Astrocyte (in vitro differentiated cells and primary cell): ENCODE results near the gene SAMD10. TPM values are rescaled to one million over a fixed set of nuclear protein-coding genes. Genes with fewer than 3 reads are reported as not detected.
A peak's percentile ranks its signal among the peaks of the same experiment; 100 is the strongest.

Experiments used
- DNase-seq: peaks from one replicate; pipeline ENCODE4 v3.0.0-alpha.2; 2010; ENCODE audit warnings: low read depth
- FAIRE-seq: peaks from 2 replicates; lab custom pipeline; 2011; peaks lifted over from hg19 to GRCh38; lab: Jason Lieb, UNC
- H2AFZ ChIP-seq: 2 replicates; pipeline ENCODE4 v1.6.0; 2012; ENCODE audit warnings: low read depth, low read length, inconsistent platforms
- H3K27ac ChIP-seq: 2 replicates; pipeline ENCODE4 v1.5.1; 2011; ENCODE audit warnings: low read depth, low read length, inconsistent platforms
- H3K27me3 ChIP-seq: 2 replicates; pipeline ENCODE4 v1.6.0; 2011; ENCODE audit warnings: low read length, inconsistent platforms; ENCODE audit not compliant: insufficient read depth
- H3K36me3 ChIP-seq: 2 replicates; pipeline ENCODE4 v1.5.1; 2011; ENCODE audit warnings: low read length, inconsistent platforms; ENCODE audit not compliant: insufficient read depth
- H3K4me1 ChIP-seq: 2 replicates; pipeline ENCODE4 v1.5.1; 2011; ENCODE audit warnings: low read length, inconsistent platforms; ENCODE audit not compliant: insufficient read depth
- H3K4me2 ChIP-seq: 2 replicates; pipeline ENCODE4 v1.6.0; 2012; ENCODE audit warnings: low read length, inconsistent platforms
- H3K4me3 ChIP-seq: 2 replicates; pipeline ENCODE4 v1.5.1; 2011; ENCODE audit warnings: low read depth, mild to moderate bottlenecking, low read length, inconsistent platforms; ENCODE audit not compliant: insufficient read depth
- H3K79me2 ChIP-seq: 2 replicates; pipeline ENCODE4 v1.6.0; 2012; ENCODE audit warnings: mild to moderate bottlenecking, low read length, inconsistent platforms; ENCODE audit not compliant: insufficient read depth
- H3K9ac ChIP-seq: 2 replicates; pipeline ENCODE4 v1.6.0; 2012; ENCODE audit warnings: mild to moderate bottlenecking, low read length, inconsistent platforms
- H3K9me3 ChIP-seq: 2 replicates; pipeline ENCODE4 v1.5.1; 2012; ENCODE audit warnings: low read depth, mild to moderate bottlenecking, low read length, inconsistent platforms; ENCODE audit not compliant: insufficient read depth
- H4K20me1 ChIP-seq: 2 replicates; pipeline ENCODE4 v1.6.0; 2012; ENCODE audit warnings: low read length, inconsistent platforms; ENCODE audit not compliant: insufficient read depth
- H3K27ac Mint-ChIP-seq: one replicate; pipeline ENCODE4 v1.8.0; 2021; ENCODE audit warnings: mild to moderate bottlenecking, mixed read lengths; ENCODE audit not compliant: unreplicated experiment
- H3K27me3 Mint-ChIP-seq: one replicate; pipeline ENCODE4 v1.8.0; 2021; ENCODE audit warnings: low read depth, mixed read lengths; ENCODE audit not compliant: unreplicated experiment
- H3K36me3 Mint-ChIP-seq: one replicate; pipeline ENCODE4 v1.8.0; 2021; ENCODE audit warnings: low read depth, mixed read lengths; ENCODE audit not compliant: unreplicated experiment
- H3K4me1 Mint-ChIP-seq: one replicate; pipeline ENCODE4 v1.8.0; 2021; ENCODE audit warnings: low read depth, mixed read lengths; ENCODE audit not compliant: unreplicated experiment
- H3K4me3 Mint-ChIP-seq: one replicate; pipeline ENCODE4 v1.8.0; 2021; ENCODE audit warnings: mild to moderate bottlenecking, moderate library complexity, mixed read lengths; ENCODE audit not compliant: unreplicated experiment
- H3K9me3 Mint-ChIP-seq: one replicate; pipeline ENCODE4 v1.8.0; 2021; ENCODE audit warnings: mild to moderate bottlenecking, mixed read lengths; ENCODE audit not compliant: unreplicated experiment
- CTCF ChIP-seq: IDR thresholded peaks from 2 replicates; pipeline ENCODE4 v1.5.1; 2011; ENCODE audit warnings: low read depth, mild to moderate bottlenecking, inconsistent platforms, low read length, moderate library complexity; ENCODE audit not compliant: insufficient read depth
- EZH2 ChIP-seq: IDR thresholded peaks from 2 replicates; pipeline ENCODE4 v1.6.1; 2012; ENCODE audit warnings: mild to moderate bottlenecking, low read length, inconsistent platforms; ENCODE audit not compliant: insufficient read depth
- total RNA-seq: library from RNA; stranded (reverse); gene quantifications from 2 replicates; pipeline ENCODE4 v1.2.1, GENCODE V29; 2021

Gene SAMD10
- total RNA-seq, 1 donor from 2014 or later: 4.3 TPM

GRCh38 chr20:63974402-63975200 lies 4.8 kb downstream of the SAMD10 start:
- no peaks in the 10 kb centered on the region for H3K9me3 ChIP-seq
- TF ChIP-seq EZH2 (no peak), CTCF (no peak)
- Mint-ChIP-seq H3K36me3 (peaks cover 2% of the 10 kb centered on the region), H3K9me3 (no peaks in the 10 kb centered on the region), H3K4me3 (peak overlapping the region; percentile 37), H3K4me1 (peaks cover 17% of the 10 kb centered on the region), H3K27me3 (no peaks in the 10 kb centered on the region), H3K27ac (no peak overlapping the region)
- no peaks in the 10 kb centered on the region for H3K27me3 ChIP-seq
- peaks cover 33% of the 10 kb centered on the region for H3K4me1 ChIP-seq
- H3K4me2 ChIP-seq: no peak overlapping the region
- H3K4me3 ChIP-seq: no peak overlapping the region
- H2AFZ ChIP-seq: no peak overlapping the region
- DNase-seq: no peak
- H3K79me2 ChIP-seq: no peaks in the 10 kb centered on the region
- H4K20me1 ChIP-seq: peaks cover 4% of the 10 kb centered on the region
- no peak overlapping the region for H3K9ac ChIP-seq
- no peak for FAIRE-seq
- no peak overlapping the region for H3K27ac ChIP-seq
- H3K36me3 ChIP-seq: no peaks in the 10 kb centered on the region

GRCh38 chr20:63973636-63974401 lies 5.6 kb downstream of the SAMD10 start:
- no peaks in the 10 kb centered on the region for H3K27me3 ChIP-seq
- Mint-ChIP-seq H3K9me3 (no peaks in the 10 kb centered on the region), H3K4me3 (no peak overlapping the region), H3K27me3 (no peaks in the 10 kb centered on the region), H3K4me1 (peaks cover 17% of the 10 kb centered on the region), H3K36me3 (peaks cover 2% of the 10 kb centered on the region), H3K27ac (no peak overlapping the region)
- H3K9ac ChIP-seq: peak overlapping the region; percentile 47
- peak overlapping the region; percentile 87 for H2AFZ ChIP-seq
- DNase-seq: peak; percentile 50
- no peaks in the 10 kb centered on the region for H3K36me3 ChIP-seq
- peaks cover 4% of the 10 kb centered on the region for H4K20me1 ChIP-seq
- H3K4me2 ChIP-seq: peak overlapping the region; percentile 84
- peaks cover 5% of the 10 kb centered on the region for H3K79me2 ChIP-seq
- H3K27ac ChIP-seq: no peak overlapping the region
- no peaks in the 10 kb centered on the region for H3K9me3 ChIP-seq
- H3K4me1 ChIP-seq: peaks cover 33% of the 10 kb centered on the region
- peak overlapping the region; percentile 40 for H3K4me3 ChIP-seq
- no peak for FAIRE-seq
- no peak for TF ChIP-seq EZH2
- peak; percentile 91 for TF ChIP-seq CTCF
